Ishikawa (cell line): ENCODE data around the gene ORMDL3.

Source experiments
- CEBPB ChIP-seq: IDR thresholded peaks from 2 replicates; pipeline ENCODE4 v1.6.1; 2012
- CREB1 ChIP-seq: IDR thresholded peaks from 2 replicates; pipeline ENCODE4 v1.6.1; 2012; ENCODE audit warnings: low read depth
- EGR1 ChIP-seq: IDR thresholded peaks from 2 replicates; pipeline ENCODE4 v1.6.1; 2012
- EP300 ChIP-seq: IDR thresholded peaks from 2 replicates; pipeline ENCODE4 v1.6.1; 2012; ENCODE audit warnings: borderline replicate concordance
- FOXM1 ChIP-seq: IDR thresholded peaks from 2 replicates; pipeline ENCODE4 v1.6.1; 2012; ENCODE audit warnings: low read depth, borderline replicate concordance
- NFIC ChIP-seq: IDR thresholded peaks from 2 replicates; pipeline ENCODE4 v1.6.1; 2012
- RAD21 ChIP-seq: IDR thresholded peaks from 2 replicates; pipeline ENCODE4 v1.6.1; 2012; ENCODE audit warnings: low read depth
- REST ChIP-seq: IDR thresholded peaks from 2 replicates; pipeline ENCODE4 v1.6.1; 2012; ENCODE audit warnings: low read depth, mild to moderate bottlenecking
- TAF1 ChIP-seq: IDR thresholded peaks from 2 replicates; pipeline ENCODE4 v1.6.1; 2012; ENCODE audit warnings: low read depth, mild to moderate bottlenecking
- TCF12 ChIP-seq: IDR thresholded peaks from 2 replicates; pipeline ENCODE4 v1.6.1; 2012; ENCODE audit warnings: low read depth
- TEAD4 ChIP-seq: IDR thresholded peaks from 2 replicates; pipeline ENCODE4 v1.6.1; 2012
- YY1 ChIP-seq: IDR thresholded peaks from 2 replicates; pipeline ENCODE4 v1.6.1; 2012; ENCODE audit warnings: low read depth
- ZBTB7A ChIP-seq: IDR thresholded peaks from 2 replicates; pipeline ENCODE4 v1.6.1; 2012; ENCODE audit warnings: low read depth
- TF ChIP-seq, protein P1 (sequence below): IDR thresholded peaks from 2 replicates; pipeline ENCODE4 v1.6.1; 2012
- TF ChIP-seq, protein P2 (sequence below): IDR thresholded peaks from 2 replicates; pipeline ENCODE4 v1.6.1; 2012

The ORMDL3 gene

DNA sequence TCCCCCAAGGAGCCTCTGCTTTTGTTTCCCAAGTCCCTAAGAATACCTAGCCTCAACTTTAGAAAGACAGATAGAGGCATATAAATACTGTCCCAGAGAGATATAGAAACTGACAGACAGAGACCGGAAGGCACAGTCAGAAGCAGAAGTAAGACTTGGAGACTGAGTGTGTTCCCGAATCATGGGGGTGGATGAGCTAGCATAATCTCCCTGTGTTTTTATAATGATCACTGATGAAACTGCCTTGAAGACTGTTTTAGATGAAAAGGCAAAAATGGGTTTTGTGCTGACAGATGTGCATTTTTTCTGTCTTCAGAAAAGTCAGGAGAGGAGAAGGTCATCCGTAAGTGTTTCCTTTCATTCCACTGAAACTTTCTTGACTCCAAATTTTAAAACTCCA lies 44.9 kb upstream of the ORMDL3 start:
- TF ChIP-seq TEAD4 (no peak), RAD21 (no peak), YY1 (no peak), EP300 (no peak), TCF12 (no peak), REST (no peak), ZBTB7A (no peak), NFIC (no peak), FOXM1 (no peak), CREB1 (no peak), TAF1 (no peak), CEBPB (no peak)
- TF ChIP-seq, protein P1, sequence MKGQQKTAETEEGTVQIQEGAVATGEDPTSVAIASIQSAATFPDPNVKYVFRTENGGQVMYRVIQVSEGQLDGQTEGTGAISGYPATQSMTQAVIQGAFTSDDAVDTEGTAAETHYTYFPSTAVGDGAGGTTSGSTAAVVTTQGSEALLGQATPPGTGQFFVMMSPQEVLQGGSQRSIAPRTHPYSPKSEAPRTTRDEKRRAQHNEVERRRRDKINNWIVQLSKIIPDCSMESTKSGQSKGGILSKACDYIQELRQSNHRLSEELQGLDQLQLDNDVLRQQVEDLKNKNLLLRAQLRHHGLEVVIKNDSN: no peak

- TF ChIP-seq TEAD4 (no peak), CREB1 (no peak), ZBTB7A (no peak), YY1 (no peak), EP300 (no peak), EGR1 (no peak), NFIC (no peak), FOXM1 (no peak), TAF1 (no peak), CEBPB (no peak)
- TF ChIP-seq, protein P1: no peak
- TF ChIP-seq, protein P2, sequence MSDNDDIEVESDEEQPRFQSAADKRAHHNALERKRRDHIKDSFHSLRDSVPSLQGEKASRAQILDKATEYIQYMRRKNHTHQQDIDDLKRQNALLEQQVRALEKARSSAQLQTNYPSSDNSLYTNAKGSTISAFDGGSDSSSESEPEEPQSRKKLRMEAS: no peak
Observed at GRCh38 chr17:39971076-39971603, 43.7 kb upstream of the ORMDL3 start.

DNA sequence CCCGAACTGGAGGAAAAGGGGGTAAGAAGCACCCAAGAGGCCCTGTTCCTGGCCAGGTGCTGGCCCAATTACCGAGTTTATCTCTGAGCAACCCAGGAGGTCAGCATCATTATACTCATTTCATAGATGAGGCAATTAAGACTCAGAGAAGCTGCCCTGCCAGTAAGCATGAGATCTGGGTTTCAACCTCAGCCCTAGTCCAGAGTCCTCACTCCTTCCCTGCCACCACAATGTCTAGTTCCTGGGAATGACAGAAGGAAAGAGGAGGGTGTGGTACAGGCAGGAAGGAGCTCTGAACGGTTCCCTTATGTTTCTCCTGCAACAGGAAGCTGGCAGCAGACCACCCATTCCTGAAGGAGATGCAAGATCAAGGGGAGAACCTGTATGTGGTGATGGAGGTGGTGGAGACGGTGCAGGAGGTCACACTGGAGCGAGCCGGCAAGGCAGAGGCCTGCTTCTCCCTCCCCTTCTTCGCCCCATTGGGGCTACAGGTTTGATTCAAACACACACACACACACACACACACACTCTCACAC lies 42.8 kb upstream of the ORMDL3 start:
- TF ChIP-seq, protein P1: no peak
- TF ChIP-seq ZBTB7A (no peak), TEAD4 (no peak), RAD21 (no peak), FOXM1 (no peak), NFIC (no peak), CREB1 (no peak), REST (no peak), EP300 (no peak), EGR1 (no peak), TCF12 (no peak), CEBPB (no peak), YY1 (no peak), TAF1 (no peak)
- TF ChIP-seq, protein P2: no peak

- TF ChIP-seq RAD21 (no peak), TAF1 (no peak), TCF12 (no peak), EP300 (no peak), CREB1 (no peak), YY1 (no peak), ZBTB7A (no peak), CEBPB (no peak), REST (no peak), TEAD4 (no peak), NFIC (no peak), FOXM1 (no peak), EGR1 (no peak)
- TF ChIP-seq, protein P2: no peak
Observed at GRCh38 chr17:39969375-39969774, 42.0 kb upstream of the ORMDL3 start.
